K562 (cell line): ENCODE results near the gene DDIT3. TPM values are rescaled to one million over a fixed set of nuclear protein-coding genes. Genes with fewer than 3 reads are reported as not detected.
A peak's percentile ranks its signal among the peaks of the same experiment; 100 is the strongest.

Experiments
- CREB1 ChIP-seq, 2 experiments: sonication (generic) in 1 of 2; formaldehyde crosslinking in 1 of 2; IDR thresholded peaks; 2 replicates each; pipeline versions ENCODE4 v1.6.1 to v1.8.0; 2012 to 2022; ENCODE audit warnings: inconsistent platforms in 1 of 2, mild to moderate bottlenecking in 1 of 2, missing genetic modification reagents in 1 of 2, moderate library complexity in 1 of 2
- DNMT1 ChIP-seq: fragments of 450-650 bp; IDR thresholded peaks from 2 replicates; pipeline ENCODE4 v1.6.1; 2016; ENCODE audit warnings: antibody characterized with exemption, mild to moderate bottlenecking
- EP300 ChIP-seq: IDR thresholded peaks from 2 replicates; pipeline ENCODE4 v1.6.1; 2012; ENCODE audit warnings: low read length, improper control_type of control experiment
- FOXP1 ChIP-seq: sonication (generic); formaldehyde crosslinking; IDR thresholded peaks from 2 replicates; pipeline ENCODE4 v1.8.0; 2022; ENCODE audit warnings: mild to moderate bottlenecking, missing genetic modification reagents
- NELFE ChIP-seq: IDR thresholded peaks from 2 replicates; pipeline ENCODE4 v1.6.1; 2011; ENCODE audit warnings: mild to moderate bottlenecking; ENCODE audit not compliant: insufficient read depth, insufficient read length
- PRPF4 ChIP-seq: fragments of 200-400 bp; formaldehyde crosslinking; IDR thresholded peaks from one replicate; pipeline ENCODE4 v1.6.1; 2017; ENCODE audit warnings: low read length, low read depth, mild to moderate bottlenecking; ENCODE audit not compliant: insufficient read depth, poor library complexity, severe bottlenecking
- RBM14 ChIP-seq: fragments of 200-400 bp; formaldehyde crosslinking; IDR thresholded peaks from 2 replicates; pipeline ENCODE4 v1.6.1; 2018; ENCODE audit warnings: low read depth, mild to moderate bottlenecking, low read length, moderate library complexity, borderline replicate concordance; ENCODE audit not compliant: insufficient read depth
- RBM39 ChIP-seq: fragments of 200-400 bp; formaldehyde crosslinking; optimal IDR thresholded peaks from 2 replicates; pipeline ENCODE3; 2018; ENCODE audit warnings: low read depth, low read length
- RFX1 ChIP-seq: fragments of 450-650 bp; IDR thresholded peaks from 2 replicates; pipeline ENCODE4 v1.6.1; 2016; ENCODE audit warnings: mild to moderate bottlenecking, moderate library complexity
- SMARCB1 ChIP-seq: IDR thresholded peaks from 2 replicates; pipeline ENCODE4 v1.6.1; 2011; ENCODE audit warnings: improper control_type of control experiment, low read depth; ENCODE audit not compliant: insufficient read length
- SPI1 ChIP-seq: IDR thresholded peaks from 2 replicates; pipeline ENCODE4 v1.6.1; 2011; ENCODE audit warnings: low read depth, low read length, control low read depth, borderline replicate concordance
- SREBF2 ChIP-seq: sonication (generic); formaldehyde crosslinking; IDR thresholded peaks from 2 replicates; pipeline ENCODE4 v1.4.0; 2020; ENCODE audit warnings: mild to moderate bottlenecking, missing genetic modification reagents
- STAT5B ChIP-seq: fragments of 250-450 bp; sonication (Bioruptor Pico); IDR thresholded peaks from 2 replicates; pipeline ENCODE4 v1.8.0; 2021; ENCODE audit warnings: mild to moderate bottlenecking, inconsistent platforms
- TRIM28 ChIP-seq: fragments of 450-650 bp; IDR thresholded peaks from 2 replicates; pipeline ENCODE4 v1.6.1; 2017
- ZNF41 ChIP-seq: fragments of 250-450 bp; sonication (Bioruptor Pico); conservative IDR thresholded peaks from 2 replicates; pipeline ENCODE4 v1.4.0; 2020; ENCODE audit warnings: mild to moderate bottlenecking
- polyA plus RNA-seq, 8 experiments: library from polyadenylated mRNA; depleted of rRNA in 4 of 8; stranded (reverse) in 5 of 8; unstranded in 3 of 8; fragments of >200 nt; fragmentation: Nextera tagmentation in 2 of 8; fragmentation: Illumina TruSeq in 1 of 8; extraction: Ambion mirVana in 2 of 8; extraction: Trizol in 1 of 8; gene quantifications; 2 replicates each; pipeline versions ENCODE4 v1.2.1 to v1.2.3, GENCODE V29; 2011 to 2014; ENCODE audit warnings: inconsistent platforms in 1 of 8, missing spikeins in 1 of 8
- total RNA-seq, 7 experiments: library from RNA; depleted of rRNA in 6 of 7; stranded (reverse); fragments of >200 nt in 6 of 7; fragmentation: Illumina TruSeq in 2 of 7; extraction: Trizol in 2 of 7; gene quantifications; 2 replicates each; pipeline versions ENCODE4 v1.2.1 to v1.2.3, GENCODE V29; 2011 to 2021; ENCODE audit warnings: low replicate concordance in 1 of 7
- TF ChIP-seq, protein P1 (sequence below): fragments of 250-450 bp; sonication (Bioruptor Pico); IDR thresholded peaks from 2 replicates; pipeline ENCODE4 v1.5.0; 2020; ENCODE audit warnings: mild to moderate bottlenecking
- TF ChIP-seq, protein P2 (sequence below): sonication (generic); formaldehyde crosslinking; IDR thresholded peaks from 2 replicates; pipeline ENCODE4 v1.8.1; 2023; ENCODE audit warnings: mild to moderate bottlenecking, missing genetic modification reagents
- TF ChIP-seq, protein P3 (sequence below): fragments of 250-450 bp; sonication (Bioruptor Pico); IDR thresholded peaks from 2 replicates; pipeline ENCODE4 v1.5.0; 2021; ENCODE audit warnings: mild to moderate bottlenecking, borderline replicate concordance
- TF ChIP-seq, protein P4 (sequence below): fragments of 250-450 bp; sonication (Bioruptor Pico); IDR thresholded peaks from 2 replicates; pipeline ENCODE4 v1.8.0; 2021; ENCODE audit warnings: moderate library complexity, mild to moderate bottlenecking, inconsistent platforms

The DDIT3 gene
- total and polyA plus RNA-seq, 9 of the 15 experiments (the other 6 are each of a cell fraction or from before 2014, with no cell fraction given): 59.1 to 272 (median 89.9) TPM

DNA sequence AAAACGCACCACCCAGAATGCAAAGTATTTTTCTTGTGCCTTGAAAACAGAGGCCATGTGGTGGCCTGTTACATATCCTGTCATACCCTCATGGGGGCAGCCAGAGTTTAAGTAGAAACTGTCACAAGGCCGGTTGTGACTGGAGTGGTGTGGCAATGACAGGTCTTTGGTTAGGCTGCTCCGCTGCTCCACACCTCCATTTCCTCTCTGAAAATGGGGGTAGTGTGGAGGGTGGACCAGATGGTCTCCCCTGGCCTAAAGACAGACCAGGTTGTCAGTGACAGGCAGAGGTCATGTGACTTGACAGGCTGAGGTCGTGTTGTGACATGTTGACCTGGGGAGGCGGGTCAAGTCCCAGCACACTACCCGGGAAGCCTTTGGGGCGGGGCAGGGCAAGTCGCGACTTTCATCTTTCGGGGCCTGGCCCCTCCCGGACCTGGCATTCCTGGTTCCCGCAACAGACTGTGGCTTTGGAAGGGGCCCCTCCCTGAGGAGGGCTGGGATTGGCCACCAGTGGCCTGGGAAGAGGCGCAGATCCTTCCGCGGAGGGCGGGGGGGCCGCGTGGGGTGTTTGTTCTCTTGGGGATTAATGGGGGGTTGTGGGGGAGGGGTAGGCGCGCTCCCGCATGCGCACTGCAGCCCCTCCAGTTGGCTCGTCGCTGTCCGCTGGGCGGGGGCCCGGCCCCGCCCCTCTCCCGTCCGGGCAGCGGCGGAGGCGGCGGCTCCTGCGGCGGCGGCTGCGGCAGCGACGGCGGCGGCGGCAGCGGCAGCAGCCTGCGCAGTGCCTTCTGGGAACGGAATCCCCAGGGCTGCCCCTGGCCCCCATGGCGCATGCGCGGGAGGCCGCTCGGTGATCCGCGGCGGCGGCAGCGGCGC lies 1.9 kb upstream of the DDIT3 start, which contains the start of gene MBD6 (continued):
- TF ChIP-seq RFX1 (no peak), SMARCB1 (no peak), CREB1 (IDR thresholded peaks at IDR 0.05) (peak; percentile 44), CREB1 (CRISPR knock-in tag; IDR thresholded peaks at IDR 0.05) (peak; percentile 61), ZNF41 (CRISPR knock-in tag) (no peak; the same call in 1 of the 2 replicates), SREBF2 (CRISPR knock-in tag) (no peak), SPI1 (peak; percentile 54; the same call in 1 of the 2 replicates), TRIM28 (peak; percentile 58; the same call in 1 of the 2 replicates), EP300 (peak; percentile 44; the same call in 1 of the 2 replicates), DNMT1 (no peak), NELFE (no peak), RBM14 (no peak), FOXP1 (CRISPR knock-in tag) (no peak; the same call in 1 of the 2 replicates), STAT5B (CRISPR knock-in tag) (no peak), RBM39 (no peak), PRPF4 (no peak)
- TF ChIP-seq, protein P1, sequence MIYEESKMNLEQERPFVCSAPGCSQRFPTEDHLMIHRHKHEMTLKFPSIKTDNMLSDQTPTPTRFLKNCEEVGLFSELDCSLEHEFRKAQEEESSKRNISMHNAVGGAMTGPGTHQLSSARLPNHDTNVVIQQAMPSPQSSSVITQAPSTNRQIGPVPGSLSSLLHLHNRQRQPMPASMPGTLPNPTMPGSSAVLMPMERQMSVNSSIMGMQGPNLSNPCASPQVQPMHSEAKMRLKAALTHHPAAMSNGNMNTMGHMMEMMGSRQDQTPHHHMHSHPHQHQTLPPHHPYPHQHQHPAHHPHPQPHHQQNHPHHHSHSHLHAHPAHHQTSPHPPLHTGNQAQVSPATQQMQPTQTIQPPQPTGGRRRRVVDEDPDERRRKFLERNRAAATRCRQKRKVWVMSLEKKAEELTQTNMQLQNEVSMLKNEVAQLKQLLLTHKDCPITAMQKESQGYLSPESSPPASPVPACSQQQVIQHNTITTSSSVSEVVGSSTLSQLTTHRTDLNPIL (CRISPR knock-in tag): no peak
- TF ChIP-seq, protein P2, sequence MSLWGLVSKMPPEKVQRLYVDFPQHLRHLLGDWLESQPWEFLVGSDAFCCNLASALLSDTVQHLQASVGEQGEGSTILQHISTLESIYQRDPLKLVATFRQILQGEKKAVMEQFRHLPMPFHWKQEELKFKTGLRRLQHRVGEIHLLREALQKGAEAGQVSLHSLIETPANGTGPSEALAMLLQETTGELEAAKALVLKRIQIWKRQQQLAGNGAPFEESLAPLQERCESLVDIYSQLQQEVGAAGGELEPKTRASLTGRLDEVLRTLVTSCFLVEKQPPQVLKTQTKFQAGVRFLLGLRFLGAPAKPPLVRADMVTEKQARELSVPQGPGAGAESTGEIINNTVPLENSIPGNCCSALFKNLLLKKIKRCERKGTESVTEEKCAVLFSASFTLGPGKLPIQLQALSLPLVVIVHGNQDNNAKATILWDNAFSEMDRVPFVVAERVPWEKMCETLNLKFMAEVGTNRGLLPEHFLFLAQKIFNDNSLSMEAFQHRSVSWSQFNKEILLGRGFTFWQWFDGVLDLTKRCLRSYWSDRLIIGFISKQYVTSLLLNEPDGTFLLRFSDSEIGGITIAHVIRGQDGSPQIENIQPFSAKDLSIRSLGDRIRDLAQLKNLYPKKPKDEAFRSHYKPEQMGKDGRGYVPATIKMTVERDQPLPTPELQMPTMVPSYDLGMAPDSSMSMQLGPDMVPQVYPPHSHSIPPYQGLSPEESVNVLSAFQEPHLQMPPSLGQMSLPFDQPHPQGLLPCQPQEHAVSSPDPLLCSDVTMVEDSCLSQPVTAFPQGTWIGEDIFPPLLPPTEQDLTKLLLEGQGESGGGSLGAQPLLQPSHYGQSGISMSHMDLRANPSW: no peak
- TF ChIP-seq, protein P3, sequence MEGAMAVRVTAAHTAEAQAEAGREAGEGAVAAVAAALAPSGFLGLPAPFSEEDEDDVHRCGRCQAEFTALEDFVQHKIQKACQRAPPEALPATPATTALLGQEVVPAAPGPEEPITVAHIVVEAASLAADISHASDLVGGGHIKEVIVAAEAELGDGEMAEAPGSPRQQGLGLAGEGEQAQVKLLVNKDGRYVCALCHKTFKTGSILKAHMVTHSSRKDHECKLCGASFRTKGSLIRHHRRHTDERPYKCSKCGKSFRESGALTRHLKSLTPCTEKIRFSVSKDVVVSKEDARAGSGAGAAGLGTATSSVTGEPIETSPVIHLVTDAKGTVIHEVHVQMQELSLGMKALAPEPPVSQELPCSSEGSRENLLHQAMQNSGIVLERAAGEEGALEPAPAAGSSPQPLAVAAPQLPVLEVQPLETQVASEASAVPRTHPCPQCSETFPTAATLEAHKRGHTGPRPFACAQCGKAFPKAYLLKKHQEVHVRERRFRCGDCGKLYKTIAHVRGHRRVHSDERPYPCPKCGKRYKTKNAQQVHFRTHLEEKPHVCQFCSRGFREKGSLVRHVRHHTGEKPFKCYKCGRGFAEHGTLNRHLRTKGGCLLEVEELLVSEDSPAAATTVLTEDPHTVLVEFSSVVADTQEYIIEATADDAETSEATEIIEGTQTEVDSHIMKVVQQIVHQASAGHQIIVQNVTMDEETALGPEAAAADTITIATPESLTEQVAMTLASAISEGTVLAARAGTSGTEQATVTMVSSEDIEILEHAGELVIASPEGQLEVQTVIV (CRISPR knock-in tag): no peak
- TF ChIP-seq, protein P4, sequence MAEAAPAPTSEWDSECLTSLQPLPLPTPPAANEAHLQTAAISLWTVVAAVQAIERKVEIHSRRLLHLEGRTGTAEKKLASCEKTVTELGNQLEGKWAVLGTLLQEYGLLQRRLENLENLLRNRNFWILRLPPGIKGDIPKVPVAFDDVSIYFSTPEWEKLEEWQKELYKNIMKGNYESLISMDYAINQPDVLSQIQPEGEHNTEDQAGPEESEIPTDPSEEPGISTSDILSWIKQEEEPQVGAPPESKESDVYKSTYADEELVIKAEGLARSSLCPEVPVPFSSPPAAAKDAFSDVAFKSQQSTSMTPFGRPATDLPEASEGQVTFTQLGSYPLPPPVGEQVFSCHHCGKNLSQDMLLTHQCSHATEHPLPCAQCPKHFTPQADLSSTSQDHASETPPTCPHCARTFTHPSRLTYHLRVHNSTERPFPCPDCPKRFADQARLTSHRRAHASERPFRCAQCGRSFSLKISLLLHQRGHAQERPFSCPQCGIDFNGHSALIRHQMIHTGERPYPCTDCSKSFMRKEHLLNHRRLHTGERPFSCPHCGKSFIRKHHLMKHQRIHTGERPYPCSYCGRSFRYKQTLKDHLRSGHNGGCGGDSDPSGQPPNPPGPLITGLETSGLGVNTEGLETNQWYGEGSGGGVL (CRISPR knock-in tag): no peak
